T-helper 2 cell treated with Interferon-gamma antibody and Interleukin-4, amounts not matched to agents 100 ng/mL and 5 ng/mL, for 36 hours (primary cell): ENCODE measurements around the gene COL6A2. TPM values are rescaled to one million over a fixed set of nuclear protein-coding genes. Genes with fewer than 3 reads are reported as not detected.
"Not testable (repeated sequence)": the region's sequence is repeated elsewhere in the genome, so short reads cannot be mapped to it uniquely, and the experiment has no call there.

Experiments used
- intact Hi-C: fragments of 100-400 bp; cut with micrococcal nuclease; formaldehyde crosslinking; loops from one replicate; pipeline ENCODE4 v1.15.1; 2023
- total RNA-seq: library from RNA; stranded (reverse); gene quantifications from 2 replicates; pipeline ENCODE4 v1.2.3, GENCODE V29; 2022

The COL6A2 gene
- total RNA-seq, 1 donor from 2014 or later = 1.9 TPM

DNA sequence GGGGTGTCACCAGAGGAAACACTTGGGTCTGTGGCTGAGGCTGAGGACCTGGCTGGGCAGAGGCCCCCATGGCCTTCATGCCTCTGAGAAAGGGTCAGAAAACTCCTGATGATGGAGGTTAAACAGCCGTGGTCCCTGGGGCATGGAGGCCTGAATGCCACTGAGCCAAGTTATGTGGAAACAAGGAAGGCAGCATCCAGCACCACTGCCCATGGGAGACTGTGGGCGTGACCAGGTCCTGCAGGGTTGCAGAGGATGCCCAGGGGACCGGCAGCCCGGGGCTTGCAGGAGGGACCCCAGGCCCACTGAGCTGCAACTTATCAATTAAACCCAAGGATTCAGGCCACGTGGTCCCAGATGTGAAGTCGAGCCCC is 18.9 kb upstream of the COL6A2 start:
- intact Hi-C loops = no loop called here

DNA sequence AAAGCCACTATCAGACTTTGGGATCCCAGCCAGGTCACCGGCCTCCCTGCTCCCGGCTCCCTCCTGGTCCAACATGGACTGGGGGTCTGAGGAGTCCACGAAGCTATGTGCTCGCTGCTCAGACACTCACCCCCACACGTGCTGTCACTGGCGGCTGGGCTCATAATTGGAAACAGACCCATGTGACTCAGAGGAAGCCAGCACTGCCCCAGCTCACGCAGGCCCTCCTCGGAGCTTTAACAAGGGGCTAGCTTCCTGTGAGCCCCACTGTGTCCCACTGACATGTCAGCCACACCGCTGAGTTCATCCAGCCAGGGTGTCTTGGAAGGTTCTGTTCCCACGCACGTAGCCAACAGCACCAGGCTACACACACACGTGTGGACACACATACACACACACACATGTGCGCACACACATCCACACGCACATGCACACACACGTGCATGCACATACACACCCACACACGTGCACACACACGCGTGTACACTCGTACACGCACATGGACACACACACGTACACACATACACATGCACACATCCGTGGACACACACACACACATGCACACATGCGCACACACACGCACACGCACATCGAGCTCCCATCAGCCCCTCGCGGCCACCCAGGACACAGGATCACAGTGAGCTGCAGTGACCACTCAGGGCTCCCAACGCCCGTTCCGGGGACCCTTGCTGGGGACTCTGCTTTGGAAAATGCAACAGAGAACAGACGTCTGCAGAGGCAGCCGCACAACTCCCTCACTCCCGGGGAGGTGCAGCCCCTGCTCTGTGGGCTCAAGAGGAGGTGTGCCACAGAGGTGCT is 18.4 kb upstream of the COL6A2 start:
- intact Hi-C loops = no loop called here

DNA sequence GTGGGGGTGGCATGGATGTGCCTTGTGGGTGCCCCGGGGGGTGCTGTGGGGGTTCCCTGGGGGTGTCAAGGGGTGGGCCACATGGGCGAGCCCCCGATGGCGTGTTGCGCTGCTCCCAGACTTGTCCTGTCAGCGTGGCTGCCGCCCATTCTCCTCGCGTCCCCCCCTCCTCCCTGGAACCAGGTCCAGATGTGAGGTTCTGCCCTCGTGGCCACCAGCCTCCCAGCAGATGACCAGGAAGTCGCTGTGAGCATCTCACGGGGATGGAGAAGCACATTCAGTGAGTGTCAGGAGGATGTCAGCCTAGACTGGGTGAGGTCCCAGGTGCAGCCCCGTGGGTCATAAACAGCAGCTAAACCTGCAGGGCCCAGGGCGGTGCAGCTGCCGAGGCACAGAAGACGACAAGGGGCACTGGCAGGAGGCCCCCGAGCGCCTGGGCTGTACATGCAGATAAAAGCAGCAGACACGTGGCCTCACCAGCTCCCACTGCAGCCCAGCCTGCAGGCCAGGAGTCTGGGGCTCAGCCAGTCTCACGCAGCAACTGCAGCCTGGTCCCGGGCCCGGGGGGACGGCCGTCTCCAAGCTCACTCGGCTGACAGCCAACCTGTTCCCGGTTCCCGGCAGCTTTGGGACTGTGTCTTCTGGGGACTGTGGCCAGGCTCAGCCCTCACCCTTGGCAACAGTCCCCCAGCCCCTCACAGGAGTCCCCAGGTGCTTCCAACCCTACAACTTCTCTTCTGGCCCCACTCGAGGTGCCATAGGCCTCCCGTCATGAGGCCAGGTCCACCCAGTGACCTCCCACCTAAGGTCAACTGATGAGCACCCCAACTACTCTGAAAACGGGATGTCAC is 17.5 kb upstream of the COL6A2 start:
- intact Hi-C loops = no loop called here

DNA sequence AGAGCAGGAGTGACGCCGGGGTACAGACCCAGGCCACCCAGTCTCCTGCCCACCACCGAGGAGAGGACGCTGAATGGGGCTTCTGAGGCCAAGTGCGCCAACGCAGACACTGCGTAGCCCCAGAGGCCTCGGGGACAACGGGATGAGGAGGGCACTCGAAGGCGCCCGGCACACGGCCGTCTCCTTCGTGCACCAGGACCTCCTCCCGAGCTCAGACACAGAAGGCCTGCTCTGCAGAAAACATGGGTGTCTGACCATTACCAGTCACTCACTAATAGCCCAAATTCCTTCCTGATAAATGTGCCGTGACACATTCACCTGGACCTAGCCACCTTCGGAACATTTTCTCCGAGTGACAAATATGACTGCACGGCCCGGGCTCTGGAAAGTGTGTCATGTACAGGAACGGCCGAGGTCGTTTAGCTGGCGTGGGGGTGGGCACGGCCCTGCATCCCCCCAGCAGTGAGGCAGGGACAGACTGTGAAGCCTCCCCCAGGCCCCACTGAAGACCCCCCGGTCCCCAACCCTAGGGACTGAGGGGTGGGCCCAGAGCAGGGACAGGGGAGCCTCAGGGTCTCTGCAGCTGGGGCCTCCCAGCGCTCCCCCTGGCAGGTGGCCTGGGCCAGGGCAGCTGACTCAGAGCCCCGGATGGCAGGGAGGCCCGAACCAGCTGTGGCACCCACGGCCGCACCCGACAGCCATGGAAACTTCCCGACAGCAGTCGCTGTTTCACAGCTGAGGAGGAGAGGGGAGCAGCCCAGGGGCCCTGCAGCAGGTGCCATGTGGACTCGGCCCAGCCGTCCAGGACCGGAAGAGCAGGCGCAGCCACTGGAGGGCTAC is 16.7 kb upstream of the COL6A2 start:
- intact Hi-C loops = no loop called here

DNA sequence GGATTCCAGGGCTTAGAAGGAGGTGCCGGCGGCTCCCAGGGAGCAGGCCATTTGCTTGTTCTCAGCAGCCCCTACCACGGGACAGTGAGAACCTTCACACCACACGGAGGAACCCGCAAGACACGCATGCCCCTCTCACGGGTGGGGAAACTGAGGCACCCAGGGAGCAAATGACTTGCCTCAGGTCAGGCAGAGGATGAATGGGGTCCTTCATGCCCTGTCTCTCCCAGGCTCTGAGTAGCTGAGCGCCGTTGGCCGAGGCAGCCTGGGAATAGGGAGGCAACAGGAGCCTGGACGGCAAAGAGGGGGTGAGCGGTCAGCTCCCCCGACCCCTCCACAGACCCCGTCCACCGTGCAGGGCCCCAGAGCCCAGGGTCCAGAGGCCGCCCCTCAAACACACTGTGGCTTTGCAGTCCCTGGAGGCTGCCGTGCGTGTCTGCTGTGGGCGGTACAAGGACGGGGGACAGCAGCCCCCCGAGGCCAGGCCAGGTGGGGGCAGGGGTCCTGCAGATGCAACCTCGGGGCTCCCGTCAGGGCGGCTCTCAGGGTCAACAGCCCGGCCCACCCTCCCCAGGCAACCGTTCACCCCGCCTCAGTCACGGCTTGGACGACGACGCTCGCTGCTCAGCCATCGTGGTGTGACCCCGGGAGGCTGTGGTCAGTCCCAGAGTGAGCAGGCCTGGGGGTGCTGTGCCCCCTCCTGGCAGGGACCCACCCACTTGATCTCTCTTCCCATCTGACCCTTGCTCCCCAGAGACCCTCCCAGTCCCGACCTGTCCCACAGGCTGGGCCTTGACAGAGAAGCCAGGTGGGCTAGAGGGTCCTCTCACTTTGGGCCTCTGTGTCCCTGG is 15.8 kb upstream of the COL6A2 start:
- intact Hi-C loops = no loop called here

DNA sequence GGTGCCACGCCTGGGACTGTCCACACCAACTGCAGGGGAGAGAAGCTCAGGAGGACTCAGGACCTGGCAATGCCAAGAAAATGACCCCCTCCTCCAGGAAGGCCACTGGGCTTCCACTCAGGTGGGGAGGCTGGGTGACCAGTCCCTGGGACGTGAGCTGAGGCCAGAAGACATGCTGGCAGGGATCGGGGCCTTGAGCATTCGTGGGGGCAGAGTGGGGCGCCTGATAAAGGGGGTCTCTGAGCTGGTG is 15.3 kb upstream of the COL6A2 start:
- intact Hi-C loops = no loop called here

DNA sequence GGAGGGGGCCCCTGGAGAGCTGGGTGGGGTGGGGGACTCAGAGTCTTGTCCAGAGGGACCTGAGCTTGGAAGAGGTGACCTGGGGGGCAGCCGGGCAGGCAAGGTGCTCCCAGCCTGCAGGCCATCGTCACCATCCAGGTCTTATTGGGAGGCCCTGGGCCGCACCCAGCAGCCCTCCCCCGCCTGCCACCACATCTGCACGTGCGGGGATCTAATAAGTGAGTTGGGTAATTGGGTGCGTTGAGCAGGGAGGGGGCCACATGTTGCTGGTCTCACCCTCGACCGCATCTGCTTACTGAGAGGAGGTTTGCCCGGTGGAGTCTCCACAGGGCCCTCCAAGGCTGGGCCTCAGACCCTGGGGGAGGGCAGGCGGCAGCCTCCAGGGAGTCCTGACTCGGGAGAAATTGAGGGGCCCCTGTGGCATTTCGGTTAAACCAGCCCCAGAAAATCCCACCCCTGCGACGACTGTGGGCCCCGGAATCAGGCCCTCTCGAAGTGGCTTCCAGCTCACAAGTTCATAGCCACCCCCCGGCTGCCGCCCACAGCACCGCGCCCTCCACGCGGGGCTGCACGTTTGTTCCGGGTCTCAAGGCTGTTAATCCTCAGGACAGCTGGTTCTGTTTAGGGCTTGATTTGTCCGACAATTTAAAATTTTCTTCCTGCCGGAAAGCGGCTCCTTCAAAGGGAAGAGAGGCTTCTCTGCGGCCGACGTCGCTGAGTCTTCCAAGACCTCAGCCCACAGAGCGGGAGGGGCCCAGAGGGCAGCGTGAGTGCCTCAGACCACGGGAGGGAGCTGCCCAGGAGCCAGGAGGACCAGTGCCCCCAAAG is 14.7 kb upstream of the COL6A2 start:
- intact Hi-C loops = no loop called here

DNA sequence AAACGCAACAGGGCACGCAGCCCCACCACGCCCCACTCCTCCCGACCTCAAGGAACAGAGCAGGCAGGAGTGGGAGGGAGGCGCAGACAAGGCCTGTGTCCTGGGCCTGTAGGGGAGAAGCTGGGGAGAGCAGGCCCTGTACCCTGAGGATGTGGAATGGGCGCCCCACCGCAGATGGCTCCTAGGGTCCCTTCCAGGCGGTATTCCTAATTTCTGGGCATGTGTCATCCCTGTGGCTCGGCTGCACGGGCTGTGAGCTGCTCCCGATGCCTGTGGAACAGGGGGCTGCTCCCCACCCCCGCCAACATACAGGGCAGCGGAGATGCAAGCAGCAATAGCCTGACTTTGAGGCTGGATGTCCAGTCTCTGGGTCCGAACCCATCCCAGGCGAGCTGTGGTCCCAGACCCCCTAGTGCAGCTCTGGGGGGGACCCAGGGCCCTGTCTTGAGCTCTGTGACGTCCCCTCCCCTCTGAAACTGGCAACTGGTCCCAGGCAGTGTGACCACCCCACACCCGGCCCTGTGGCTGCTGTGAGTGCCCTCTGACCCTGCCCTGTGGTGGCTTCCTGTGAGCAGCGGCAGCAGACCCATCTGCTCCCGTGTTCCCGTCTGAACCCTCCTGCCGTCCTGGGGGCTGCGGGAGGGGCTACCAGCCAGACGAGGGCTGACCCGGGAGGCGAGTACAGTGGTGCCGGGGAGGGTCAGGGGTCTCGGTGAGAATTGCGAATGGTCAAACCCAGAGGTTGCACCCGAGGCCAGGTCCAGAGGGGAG is 13.9 kb upstream of the COL6A2 start:
- intact Hi-C loops = no loop called here

DNA sequence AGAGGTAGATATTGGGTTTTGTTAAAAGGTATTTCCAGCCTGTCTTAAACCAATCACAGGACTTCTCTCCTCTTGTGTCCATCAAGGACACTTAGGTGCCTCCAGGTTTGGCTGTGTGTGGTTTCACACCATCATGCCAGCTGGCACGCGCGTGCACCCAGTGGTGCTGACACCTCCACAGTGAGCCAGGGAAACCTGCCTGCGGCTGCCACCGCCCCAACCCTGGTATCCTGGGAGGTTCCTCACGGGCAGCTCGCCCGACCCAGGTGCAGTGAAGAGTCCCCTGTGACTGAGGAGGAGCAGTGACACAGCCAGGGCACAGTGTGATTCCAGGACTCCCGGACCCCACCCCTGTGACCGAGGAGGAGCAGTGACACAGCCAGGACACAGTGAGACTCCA is 13.2 kb upstream of the COL6A2 start:
- intact Hi-C loops = no loop called here

DNA sequence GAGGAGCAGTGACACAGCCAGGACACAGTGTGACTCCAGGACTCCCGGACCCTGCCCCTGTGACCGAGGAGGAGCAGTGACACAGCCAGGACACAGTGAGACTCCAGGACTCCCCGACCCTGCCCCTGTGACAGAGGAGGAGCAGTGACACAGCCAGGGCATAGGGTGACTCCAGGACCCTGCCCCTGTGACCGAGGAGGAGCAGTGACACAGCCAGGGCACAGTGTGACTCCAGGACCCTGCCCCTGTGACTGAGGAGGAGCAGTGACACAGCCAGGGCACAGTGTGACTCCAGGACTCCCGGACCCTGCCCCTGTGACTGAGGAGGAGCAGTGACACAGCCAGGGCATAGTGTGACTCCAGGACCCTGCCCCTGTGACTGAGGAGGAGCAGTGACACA is 12.7 kb upstream of the COL6A2 start:
- intact Hi-C loops = not testable (repeated sequence)

DNA sequence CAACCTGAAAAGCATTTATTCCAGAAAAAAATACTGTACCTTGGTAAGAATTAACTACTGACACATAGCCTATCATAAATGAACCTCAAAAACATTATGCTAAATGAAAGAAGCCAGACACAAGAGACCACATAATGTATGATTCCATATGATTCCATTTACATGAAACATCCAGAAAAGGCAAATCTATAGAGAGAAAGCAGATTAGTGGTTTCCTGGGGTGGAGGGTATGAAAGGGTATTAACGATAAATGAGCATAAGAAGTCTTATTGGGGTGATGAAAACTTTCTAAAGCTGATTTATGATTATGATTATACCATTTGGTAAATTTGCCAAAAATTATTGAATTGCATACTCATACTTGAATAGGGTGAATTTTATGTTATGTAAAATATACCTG is 10.3 kb upstream of the COL6A2 start:
- intact Hi-C loops = no loop called here

DNA sequence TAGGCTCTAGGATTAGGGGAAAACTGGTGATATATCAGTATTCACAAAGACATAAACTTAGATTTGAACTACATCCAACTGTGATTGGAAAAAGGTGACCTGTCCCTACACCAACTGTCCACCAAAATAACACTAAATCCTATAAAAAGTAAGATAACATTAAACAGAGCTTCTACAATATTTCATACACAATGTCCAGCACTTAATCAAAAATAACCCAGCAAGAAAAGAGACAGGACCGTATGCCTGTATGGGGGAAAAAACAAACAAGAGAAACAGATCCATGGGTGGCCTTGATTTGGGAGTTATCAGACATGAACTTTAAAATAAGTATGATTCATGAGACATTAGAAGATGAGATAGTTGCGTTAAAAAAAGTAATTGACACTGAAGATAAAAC is 9.7 kb upstream of the COL6A2 start:
- intact Hi-C loops = no loop called here

DNA sequence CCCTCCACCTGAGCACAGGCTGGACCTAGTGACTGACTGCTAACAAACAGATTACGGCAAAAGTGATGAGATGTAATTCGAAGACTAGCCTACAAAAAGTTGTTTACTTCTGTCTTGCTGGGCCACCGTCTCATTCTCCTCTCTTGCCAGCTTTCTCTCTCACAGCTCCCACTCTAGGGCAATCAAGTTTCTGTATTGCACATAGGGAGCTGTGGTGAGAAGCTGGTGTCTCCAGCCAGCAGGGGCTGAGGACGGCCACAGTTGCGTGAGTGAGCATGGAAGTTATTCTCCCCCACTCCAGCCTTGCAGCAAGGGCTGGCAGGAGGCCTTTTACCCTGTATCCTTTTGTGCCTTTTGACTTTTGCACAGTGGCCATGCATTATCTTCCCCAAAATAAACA is 8.6 kb upstream of the COL6A2 start:
- intact Hi-C loops = no loop called here

DNA sequence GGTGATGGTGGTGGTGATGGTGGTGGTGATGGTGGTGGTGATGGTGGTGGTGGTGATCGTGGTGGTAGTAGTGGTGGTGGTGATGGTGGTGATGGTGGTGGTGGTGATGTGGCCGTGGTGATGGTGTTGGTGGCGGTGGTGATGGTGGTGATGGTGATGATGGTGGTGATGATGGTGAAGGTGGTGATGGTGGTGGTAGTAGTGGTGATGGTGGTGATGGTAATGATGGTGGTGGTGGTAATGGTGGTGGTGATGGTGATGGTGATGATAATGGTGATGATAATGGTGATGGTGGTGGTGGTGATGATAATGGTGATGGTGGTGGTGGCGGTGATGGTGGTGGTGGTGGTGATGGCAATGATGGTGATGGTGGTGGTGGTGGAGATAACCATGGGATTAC is 6.8 kb upstream of the COL6A2 start:
- intact Hi-C loops = no loop called here

DNA sequence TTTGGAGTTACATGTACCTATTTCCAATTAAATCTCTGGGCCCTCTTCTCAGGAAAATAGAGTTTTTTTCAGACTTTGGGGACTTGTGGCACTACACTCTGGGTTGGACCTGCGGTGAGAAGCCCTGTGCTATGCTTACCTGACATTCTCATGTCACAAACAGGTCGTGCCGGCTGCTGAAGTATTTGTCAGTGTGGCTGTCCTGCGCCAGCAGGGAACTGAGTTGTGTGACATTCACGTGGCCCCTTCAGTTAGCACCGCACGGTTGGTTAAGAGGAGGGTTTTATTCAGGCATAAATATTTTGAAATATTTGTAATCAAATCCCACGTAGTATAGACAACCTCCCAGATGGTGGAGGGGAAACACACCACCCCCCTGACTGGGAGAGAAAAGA is 6.3 kb upstream of the COL6A2 start:
- intact Hi-C loops = no loop called here

DNA sequence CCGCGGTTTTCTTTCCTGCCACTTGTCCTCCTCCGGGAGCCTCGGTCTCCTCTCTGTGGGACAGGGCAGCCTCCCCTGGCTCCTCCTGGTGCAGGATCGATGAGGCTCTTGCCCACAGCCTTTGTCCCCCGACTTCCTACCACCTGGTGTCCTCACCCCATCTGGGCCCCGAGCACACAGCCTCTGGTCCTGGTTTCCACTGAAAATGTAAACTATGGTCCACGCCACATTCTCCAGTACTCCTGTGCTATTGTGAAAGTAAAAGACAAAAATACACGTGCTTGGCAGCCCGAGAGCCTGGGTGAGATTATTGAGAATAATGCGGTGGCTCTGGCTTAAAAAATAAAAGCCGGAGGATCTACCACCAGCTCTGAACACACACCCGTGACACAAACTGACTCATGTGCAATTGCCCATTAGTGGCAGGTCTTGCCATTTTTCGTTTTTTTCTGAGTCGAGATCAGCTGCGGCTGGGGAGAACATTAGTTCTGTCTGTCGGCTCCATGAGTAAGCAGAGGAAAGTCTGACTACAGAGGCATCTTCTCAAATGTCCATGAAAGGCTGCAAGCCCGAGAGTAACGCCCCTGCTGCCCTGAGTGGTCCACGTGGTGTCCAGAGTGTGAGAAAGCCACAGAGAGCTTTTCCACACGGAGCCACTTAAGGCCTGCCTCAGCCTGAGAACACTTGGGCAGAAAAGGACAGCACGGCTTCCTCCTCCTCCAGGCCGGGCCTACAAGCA is 5.7 kb upstream of the COL6A2 start:
- intact Hi-C loops = no loop called here

DNA sequence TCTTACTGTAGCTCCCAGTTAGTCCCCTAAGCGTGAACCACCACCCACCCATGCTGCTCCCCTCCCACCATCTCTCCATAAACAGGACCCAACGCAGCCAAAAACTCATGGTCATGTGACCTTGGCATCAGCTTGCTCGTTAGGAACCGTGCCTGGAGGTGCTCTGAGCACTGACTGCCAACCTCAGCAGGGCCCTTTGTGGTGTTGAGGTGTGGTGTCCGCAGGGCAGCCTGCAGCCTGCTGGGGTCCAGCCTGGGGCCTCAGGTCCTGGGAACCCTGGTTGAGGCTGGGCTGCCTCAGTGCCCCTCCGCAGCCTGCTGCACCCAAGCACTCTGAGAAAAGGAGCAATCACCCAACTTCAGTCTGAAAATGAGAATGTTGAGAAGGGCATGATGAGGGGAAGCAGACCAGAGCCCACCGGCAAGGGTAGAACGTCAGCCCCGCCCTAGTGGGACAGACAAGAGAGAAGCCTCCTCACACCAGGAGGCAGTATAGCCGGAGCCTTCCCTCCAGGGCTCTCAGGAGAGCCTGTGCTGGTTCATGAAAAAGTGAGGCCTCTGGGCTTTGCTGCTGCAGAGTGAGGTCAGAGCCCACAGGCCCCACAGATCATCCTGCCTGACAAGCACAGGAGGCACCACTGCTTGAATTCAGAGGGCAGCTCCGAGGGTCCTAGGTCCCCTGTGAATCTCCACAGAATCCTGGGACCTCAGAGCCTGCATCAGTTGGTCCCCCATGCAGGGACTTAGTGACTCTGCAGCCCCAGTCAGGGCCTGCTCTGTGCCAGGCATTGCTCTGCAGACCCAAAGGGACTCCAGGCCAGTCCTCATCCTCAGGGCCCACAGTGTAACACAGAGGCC is 4.9 kb upstream of the COL6A2 start:
- intact Hi-C loops = no loop called here
